GM12875 (cell line): ENCODE data around the gene PIGK.

Source experiments
- H3K4me3 ChIP-seq: one replicate; pipeline ENCODE4 v1.5.1; 2011; ENCODE audit warnings: low read depth, low read length, control low read depth
- TF ChIP-seq, protein P1 (sequence below): IDR thresholded peaks from 2 replicates; pipeline ENCODE4 v1.5.1; 2011; ENCODE audit warnings: low read depth, mild to moderate bottlenecking, control low read depth, inconsistent platforms, low read length, moderate library complexity, borderline replicate concordance; ENCODE audit not compliant: insufficient read depth

PIGK gene

DNA sequence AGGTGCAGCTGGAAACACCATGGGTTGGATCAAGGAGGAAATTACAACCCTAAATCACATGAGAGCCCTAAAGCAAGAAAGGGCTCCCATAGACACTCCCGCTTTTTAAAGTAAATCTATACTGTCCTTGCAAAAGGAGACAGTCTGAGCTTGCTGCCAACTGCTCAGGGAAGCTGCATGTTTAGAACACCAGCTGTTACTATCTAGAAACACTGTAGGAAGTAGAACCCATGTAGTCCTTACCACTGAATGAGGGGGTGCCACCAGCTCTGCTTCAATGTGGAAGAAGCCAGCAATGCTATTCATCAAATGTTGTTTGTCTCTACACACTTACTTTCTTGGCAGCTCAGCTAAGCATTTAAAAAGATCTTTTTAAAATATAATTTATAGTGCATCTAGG is 79.8 kb downstream of the PIGK start:
- H3K4me3 ChIP-seq = no peak overlapping the region
- TF ChIP-seq, protein P1, sequence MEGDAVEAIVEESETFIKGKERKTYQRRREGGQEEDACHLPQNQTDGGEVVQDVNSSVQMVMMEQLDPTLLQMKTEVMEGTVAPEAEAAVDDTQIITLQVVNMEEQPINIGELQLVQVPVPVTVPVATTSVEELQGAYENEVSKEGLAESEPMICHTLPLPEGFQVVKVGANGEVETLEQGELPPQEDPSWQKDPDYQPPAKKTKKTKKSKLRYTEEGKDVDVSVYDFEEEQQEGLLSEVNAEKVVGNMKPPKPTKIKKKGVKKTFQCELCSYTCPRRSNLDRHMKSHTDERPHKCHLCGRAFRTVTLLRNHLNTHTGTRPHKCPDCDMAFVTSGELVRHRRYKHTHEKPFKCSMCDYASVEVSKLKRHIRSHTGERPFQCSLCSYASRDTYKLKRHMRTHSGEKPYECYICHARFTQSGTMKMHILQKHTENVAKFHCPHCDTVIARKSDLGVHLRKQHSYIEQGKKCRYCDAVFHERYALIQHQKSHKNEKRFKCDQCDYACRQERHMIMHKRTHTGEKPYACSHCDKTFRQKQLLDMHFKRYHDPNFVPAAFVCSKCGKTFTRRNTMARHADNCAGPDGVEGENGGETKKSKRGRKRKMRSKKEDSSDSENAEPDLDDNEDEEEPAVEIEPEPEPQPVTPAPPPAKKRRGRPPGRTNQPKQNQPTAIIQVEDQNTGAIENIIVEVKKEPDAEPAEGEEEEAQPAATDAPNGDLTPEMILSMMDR = no peak

DNA sequence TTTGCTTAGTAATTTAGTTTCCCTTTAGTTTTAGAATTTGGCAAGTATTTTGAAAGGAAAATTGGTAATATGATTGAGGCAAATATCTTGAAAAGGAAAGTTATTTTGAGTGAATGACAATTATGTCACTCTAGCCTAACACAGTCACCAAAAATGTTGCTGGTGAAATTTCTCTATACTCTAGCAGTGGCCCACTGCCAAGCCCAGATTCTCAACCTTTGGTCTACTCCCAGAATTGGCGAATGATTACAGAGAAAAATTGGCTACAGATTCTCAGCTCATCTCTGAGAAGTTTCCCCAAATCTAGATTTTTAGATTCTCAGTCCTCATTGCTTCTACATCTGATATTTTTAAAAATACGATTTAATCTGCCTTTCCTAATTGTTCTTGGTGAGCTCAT is 84.9 kb downstream of the PIGK start:
- H3K4me3 ChIP-seq = no peak overlapping the region
- TF ChIP-seq, protein P1 = no peak

DNA sequence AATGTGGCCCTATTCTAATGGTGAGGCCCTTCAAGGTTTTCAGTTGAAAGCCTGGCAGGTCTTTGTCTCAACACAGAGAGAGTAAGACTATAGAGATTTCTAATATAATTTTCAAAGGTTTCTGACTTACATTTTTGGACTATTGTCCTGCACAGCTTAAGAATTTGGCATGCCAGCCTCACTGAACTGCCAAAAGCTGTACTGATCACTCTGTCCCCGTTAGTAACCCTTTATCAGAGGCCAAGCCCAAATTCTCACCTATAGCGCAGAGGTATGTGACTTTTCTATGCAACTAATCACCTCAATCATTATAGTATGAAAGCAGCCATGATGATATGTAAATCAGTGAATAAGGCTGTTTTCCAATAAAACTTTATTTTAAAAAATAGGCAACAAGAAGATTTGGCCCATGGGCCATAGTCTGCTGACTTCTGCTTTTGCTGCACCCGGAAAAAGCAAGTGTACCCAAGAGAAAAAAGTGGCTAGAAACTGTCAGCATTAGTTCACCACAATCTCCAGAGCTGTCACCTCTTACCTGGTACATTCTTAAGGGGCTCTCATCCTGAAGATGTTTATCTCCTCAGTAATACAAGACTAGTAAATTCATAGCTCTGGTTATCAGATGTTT is 85.4 kb downstream of the PIGK start:
- H3K4me3 ChIP-seq = no peak overlapping the region
- TF ChIP-seq, protein P1 = no peak

DNA sequence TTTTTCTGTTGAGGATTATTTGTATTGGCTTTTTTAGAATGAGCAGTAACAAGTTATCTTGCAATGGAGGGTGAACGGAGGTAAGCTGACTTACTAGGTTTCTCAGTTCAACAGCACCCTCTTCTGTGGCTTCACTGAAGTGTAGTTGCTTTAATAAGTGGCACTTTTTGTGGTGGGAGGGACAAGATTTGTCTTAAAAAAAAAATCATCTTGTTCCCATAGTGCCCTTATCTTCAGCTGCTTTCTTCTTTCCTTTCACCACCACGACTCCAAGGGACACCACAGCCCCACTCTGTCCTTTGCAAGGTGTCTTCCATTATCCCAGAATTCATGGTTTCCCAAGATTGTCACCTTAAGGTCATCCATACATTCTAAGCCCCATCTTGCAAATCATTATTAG is 92.9 kb downstream of the PIGK start:
- H3K4me3 ChIP-seq = no peak overlapping the region
- TF ChIP-seq, protein P1 = peak; percentile 32

DNA sequence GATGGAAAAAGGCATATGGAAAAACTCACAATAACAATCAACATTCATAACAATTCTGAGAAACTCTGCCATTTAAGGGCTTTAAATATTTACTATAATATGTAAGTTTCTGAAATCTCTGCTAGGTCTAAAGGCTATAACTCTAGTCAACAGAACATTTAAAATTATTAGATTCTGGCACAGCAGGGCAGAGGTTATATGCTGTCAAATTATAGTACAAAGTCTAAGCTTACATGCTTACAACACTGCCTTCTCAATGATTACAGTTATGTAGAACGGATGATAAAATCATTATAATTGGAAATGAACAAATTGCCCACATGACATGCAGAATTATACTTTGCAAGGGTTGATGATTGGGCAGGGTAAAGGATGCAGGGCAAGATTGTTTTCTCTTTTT is 97.7 kb downstream of the PIGK start:
- TF ChIP-seq, protein P1 = no peak

DNA sequence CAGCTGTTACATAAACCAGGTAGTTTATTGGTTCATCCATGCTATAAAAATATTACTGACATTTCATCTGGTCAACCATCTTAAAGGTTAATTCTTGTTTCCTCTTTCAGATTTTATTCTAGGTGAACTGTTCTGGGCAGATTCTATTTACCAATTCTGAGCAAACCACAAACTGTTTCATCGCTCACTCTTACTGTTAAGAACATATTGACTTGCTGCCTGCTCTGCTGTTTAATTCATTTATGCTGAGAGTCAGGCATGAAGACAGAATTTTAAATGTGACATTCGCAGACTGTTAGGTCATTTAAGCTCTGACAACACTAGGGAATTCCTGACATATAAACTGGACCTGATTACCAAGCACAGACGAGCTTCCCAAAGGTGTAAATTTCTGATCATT is 98.3 kb downstream of the PIGK start:
- no peak overlapping the region for H3K4me3 ChIP-seq
- TF ChIP-seq, protein P1 = no peak

More for the DNA sequence above, 97.7 kb downstream of the PIGK start:
- H3K4me3 ChIP-seq = no peak overlapping the region

DNA sequence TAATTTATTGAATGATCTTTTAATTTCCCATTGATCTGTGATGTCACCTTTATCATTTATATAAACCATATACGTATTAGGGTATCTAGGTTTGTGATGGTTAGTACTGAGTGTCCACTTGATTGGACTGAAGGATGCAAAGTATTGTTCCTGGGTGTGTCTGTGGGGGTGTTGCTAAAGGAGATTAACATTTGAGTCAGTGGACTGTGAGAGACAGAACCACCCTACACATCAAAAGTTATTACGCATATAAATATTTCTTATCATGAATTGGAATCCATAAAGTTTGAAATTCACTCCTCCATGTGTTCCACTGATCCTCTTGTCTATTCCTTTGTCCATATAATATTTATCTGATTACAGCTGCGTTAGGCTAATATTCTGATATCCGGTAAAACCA is 100.5 kb downstream of the PIGK start:
- H3K4me3 ChIP-seq = no peak overlapping the region
- TF ChIP-seq, protein P1 = no peak
